HepG2 (cell line): ENCODE results near the gene BUB1B. TPM values are rescaled to one million over a fixed set of nuclear protein-coding genes. Genes with fewer than 3 reads are reported as not detected.

Experiments used
- ATAC-seq: fragments of 200-7000 bp; cut with Tn5 transposase; 3 replicates; pipeline ENCODE4 v1.9.1; 2020; ENCODE audit warnings: mild to moderate bottlenecking, moderate library complexity
- BruUV-seq: library from RNA; stranded (reverse); fragments of 400-500 nt; replicated peaks from 2 replicates; lab custom pipeline; 2021; lab: Mats Ljungman, UMichigan
- CTCF ChIA-PET: fragments of 300-600 bp; formaldehyde crosslinking; extraction: SDS; loops from one replicate; lab custom pipeline; 2021; ENCODE audit warnings: low total read pairs, inconsistent platforms, low intra/inter-chr PET ratio; lab: Yijun Ruan, JAX
- POLR2A ChIA-PET: fragments of 350-600 bp; sonication (Branson Sonifier 250); formaldehyde crosslinking; loops from one replicate; lab custom pipeline; 2020; ENCODE audit warnings: antibody characterized with exemption, inconsistent platforms; lab: Yijun Ruan, JAX
- DNase-seq: peaks from one replicate; pipeline ENCODE4 v3.0.0-alpha.2; 2015; ENCODE audit warnings: low spot score
- FAIRE-seq: peaks from 3 replicates; lab custom pipeline; 2011; peaks lifted over from hg19 to GRCh38; lab: Jason Lieb, UNC
- H2AFZ ChIP-seq: one replicate; pipeline ENCODE4 v1.6.1; 2011; ENCODE audit warnings: low read length, inconsistent platforms
- H3K27ac ChIP-seq: fragments of 300-600 bp; 3 replicates; pipeline ENCODE4 v1.8.0; 2011; ENCODE audit warnings: mixed run types, mild to moderate bottlenecking, mixed read lengths, low read length, inconsistent platforms; ENCODE audit not compliant: insufficient read depth; ENCODE audit errors: extremely low read length
- H3K27me3 ChIP-seq, 2 experiments: fragments of 200-600 bp in 1 of 2; 2 replicates in 1 of 2; 3 replicates in 1 of 2; pipeline versions ENCODE4 v1.6.0 to v1.8.0; 2011; ENCODE audit warnings: low read length in 2 of 2, mild to moderate bottlenecking in 2 of 2, moderate library complexity in 2 of 2, inconsistent platforms in 1 of 2; ENCODE audit not compliant: insufficient read depth in 2 of 2, control insufficient read depth in 1 of 2
- H3K36me3 ChIP-seq, 2 experiments: fragments of 200-600 bp in 1 of 2; replicated peaks in 1 of 2; 2 replicates in 1 of 2; 3 replicates in 1 of 2; pipeline versions ENCODE4 v1.5.1 to v1.8.0; 2011; ENCODE audit warnings: low read length in 2 of 2, inconsistent platforms in 1 of 2; ENCODE audit not compliant: insufficient read depth in 2 of 2, control insufficient read depth in 1 of 2
- H3K4me1 ChIP-seq: 2 replicates; pipeline ENCODE4 v1.5.1; 2012; ENCODE audit warnings: low read length, inconsistent platforms; ENCODE audit not compliant: insufficient read depth
- H3K4me2 ChIP-seq: 2 replicates; pipeline ENCODE4 v1.6.0; 2011; ENCODE audit warnings: low read depth, low read length, inconsistent platforms
- H3K4me3 ChIP-seq, 3 experiments: fragments of 200-600 bp in 1 of 3; sonication (generic), shearing (Covaris generic) in 1 of 3; replicated peaks in 1 of 3; 2 replicates each; pipeline ENCODE4 v1.5.1; 2011 to 2016; ENCODE audit warnings: low read length in 3 of 3, inconsistent platforms in 2 of 3, low read depth in 2 of 3, mild to moderate bottlenecking in 2 of 3, control low read depth in 1 of 3, mixed read lengths in 1 of 3; ENCODE audit not compliant: insufficient read depth in 1 of 3
- H3K79me2 ChIP-seq: one replicate; pipeline ENCODE4 v1.6.1; 2011; ENCODE audit warnings: low read length, inconsistent platforms; ENCODE audit not compliant: insufficient read depth
- H3K9ac ChIP-seq: 2 replicates; pipeline ENCODE4 v1.6.0; 2011; ENCODE audit warnings: mild to moderate bottlenecking, low read depth, low read length, inconsistent platforms; ENCODE audit not compliant: insufficient read depth
- H3K9me3 ChIP-seq: 2 replicates; pipeline ENCODE4 v1.5.1; 2012; ENCODE audit warnings: mild to moderate bottlenecking, low read length
- H4K20me1 ChIP-seq: 2 replicates; pipeline ENCODE4 v1.6.0; 2011; ENCODE audit warnings: inconsistent platforms, mild to moderate bottlenecking, low read length, moderate library complexity; ENCODE audit not compliant: insufficient read depth
- ATF7 ChIP-seq, 2 experiments: fragments of 450-650 bp in 1 of 2; sonication (generic) in 1 of 2; formaldehyde crosslinking in 1 of 2; IDR thresholded peaks; 2 replicates each; pipeline versions ENCODE4 v1.4.0 to v1.6.1; 2016 to 2020; ENCODE audit warnings: antibody characterized with exemption in 1 of 2, mild to moderate bottlenecking in 1 of 2, missing genetic modification reagents in 1 of 2
- ZNF33B ChIP-seq: sonication (generic); formaldehyde crosslinking; IDR thresholded peaks from 2 replicates; pipeline ENCODE4 v1.5.1; 2020; ENCODE audit warnings: mild to moderate bottlenecking, missing genetic modification reagents
- ZNF687 ChIP-seq: sonication (generic); formaldehyde crosslinking; IDR thresholded peaks from 2 replicates; pipeline ENCODE4 v1.5.1; 2020; ENCODE audit warnings: mild to moderate bottlenecking, missing genetic modification reagents, moderate library complexity
- WGBS: methylation state at CpG from one replicate; pipeline ENCODE4 v1.1.6; 2017; ENCODE audit warnings: low lambda C conversion rate; 5-methylcytosine and 5-hydroxymethylcytosine counted together
- in situ Hi-C: cut with HindIII; loops from 2 replicates; pipeline ENCODE4 v1.10.0; 2017; ENCODE audit warnings: low pct_unique_long_range_greater_than_20kb; ENCODE audit not compliant: extremely low pct_ligation_motif_present
- intact Hi-C: fragments of 100-400 bp; cut with micrococcal nuclease; formaldehyde crosslinking; loops from one replicate; pipeline ENCODE4 v1.10.0; 2022; ENCODE audit not compliant: unreplicated experiment
- polyA plus RNA-seq, 8 experiments: library from polyadenylated mRNA; depleted of rRNA in 3 of 8; stranded (reverse) in 7 of 8; unstranded in 1 of 8; fragments of >200 nt; fragmentation: Illumina TruSeq in 4 of 8; extraction: Trizol in 4 of 8; gene quantifications; 2 replicates each; pipeline versions ENCODE4 v1.2.1 to v1.2.3, GENCODE V29; 2011 to 2016; ENCODE audit warnings: low read depth in 4 of 8, missing spikeins in 1 of 8, mixed read lengths in 1 of 8; ENCODE audit not compliant: insufficient read depth in 1 of 8
- total RNA-seq, 5 experiments: library from RNA; depleted of rRNA; stranded (reverse); fragments of >200 nt; fragmentation: Illumina TruSeq; extraction: Trizol; gene quantifications; 2 replicates each; pipeline ENCODE4 v1.2.3, GENCODE V29; 2016; ENCODE audit warnings: low read depth in 1 of 5
- TF ChIP-seq, protein P1 (sequence below): sonication (generic); formaldehyde crosslinking; IDR thresholded peaks from 2 replicates; pipeline ENCODE4 v1.4.0; 2020; ENCODE audit warnings: mild to moderate bottlenecking, missing genetic modification reagents

Gene BUB1B
- total and polyA plus RNA-seq, 2 of the 13 experiments (the other 11 are each of a cell fraction or from before 2014, with no cell fraction given), result 26.2 to 63.5 TPM

- Histone ChIP-seq H4K20me1 (no peaks in the 10 kb centered on the region), H3K9ac (no peak within 1 kb of the TSS), H3K4me1 (peaks cover 14% of the 10 kb centered on the region), H3K36me3 (no peaks in the 10 kb centered on the region), H3K27ac (no peak within 1 kb of the TSS), H3K4me3 (peak within 1 kb of the TSS in 2 of 3 experiments; percentile 18 to 41; a peak in 2 of 6 replicates), H3K27me3 (peaks cover 9 to 49% of the 10 kb centered on the region in 2 experiments; a peak in 4 of 5 replicates), H3K9me3 (no peaks in the 10 kb centered on the region), H3K4me2 (peak within 1 kb of the TSS; percentile 68), H2AFZ (no peak within 1 kb of the TSS), H3K79me2 (no peaks in the 10 kb centered on the region)
- DNase-seq (no peak), ATAC-seq (peak; percentile 81), FAIRE-seq (no peak)
- peak; percentile 23; the same call in 1 of the 2 replicates for TF ChIP-seq ATF7 (IDR thresholded peaks at IDR 0.05)
- TF ChIP-seq ATF7 (CRISPR knock-in tag; IDR thresholded peaks at IDR 0.05), result no peak
- TF ChIP-seq ZNF687, result peak; percentile 29; the same call in 1 of the 2 replicates
- no peak for TF ChIP-seq ZNF33B (CRISPR knock-in tag)
- TF ChIP-seq, protein P1, sequence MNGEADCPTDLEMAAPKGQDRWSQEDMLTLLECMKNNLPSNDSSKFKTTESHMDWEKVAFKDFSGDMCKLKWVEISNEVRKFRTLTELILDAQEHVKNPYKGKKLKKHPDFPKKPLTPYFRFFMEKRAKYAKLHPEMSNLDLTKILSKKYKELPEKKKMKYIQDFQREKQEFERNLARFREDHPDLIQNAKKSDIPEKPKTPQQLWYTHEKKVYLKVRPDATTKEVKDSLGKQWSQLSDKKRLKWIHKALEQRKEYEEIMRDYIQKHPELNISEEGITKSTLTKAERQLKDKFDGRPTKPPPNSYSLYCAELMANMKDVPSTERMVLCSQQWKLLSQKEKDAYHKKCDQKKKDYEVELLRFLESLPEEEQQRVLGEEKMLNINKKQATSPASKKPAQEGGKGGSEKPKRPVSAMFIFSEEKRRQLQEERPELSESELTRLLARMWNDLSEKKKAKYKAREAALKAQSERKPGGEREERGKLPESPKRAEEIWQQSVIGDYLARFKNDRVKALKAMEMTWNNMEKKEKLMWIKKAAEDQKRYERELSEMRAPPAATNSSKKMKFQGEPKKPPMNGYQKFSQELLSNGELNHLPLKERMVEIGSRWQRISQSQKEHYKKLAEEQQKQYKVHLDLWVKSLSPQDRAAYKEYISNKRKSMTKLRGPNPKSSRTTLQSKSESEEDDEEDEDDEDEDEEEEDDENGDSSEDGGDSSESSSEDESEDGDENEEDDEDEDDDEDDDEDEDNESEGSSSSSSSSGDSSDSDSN (CRISPR knock-in tag), result peak; percentile 30; the same call in 1 of the 2 replicates
- POLR2A ChIA-PET, result no interaction called here
- CTCF ChIA-PET, result no interaction called here
- WGBS, result 27% methylated on average over 18 of the region's 39 CpGs
- intact Hi-C loops (no loop called here), in situ Hi-C loops (no loop called here)
- BruUV-seq, result no TSS peak
Observed at GRCh38 chr15:40238532-40239403, 77.9 kb downstream of the BUB1B start, which contains the start of gene PAK6. Gene PAK6, plus strand, starts transcription at chr15:40239063. Its CDS starts 25,723 bp downstream, at chr15:40264786.
